Stimulated activated CD8-positive, alpha-beta memory T cell treated with anti-CD3 and anti-CD28 coated beads, Interleukin-15, amount 100 ng/mL, for 1 hour (primary cell): ENCODE measurements around the gene AGTR1.

Experiments used
- DNase-seq: peaks from one replicate; pipeline ENCODE4 v3.0.0-alpha.2; 2020; ENCODE audit warnings: low read depth

The AGTR1 gene

DNA sequence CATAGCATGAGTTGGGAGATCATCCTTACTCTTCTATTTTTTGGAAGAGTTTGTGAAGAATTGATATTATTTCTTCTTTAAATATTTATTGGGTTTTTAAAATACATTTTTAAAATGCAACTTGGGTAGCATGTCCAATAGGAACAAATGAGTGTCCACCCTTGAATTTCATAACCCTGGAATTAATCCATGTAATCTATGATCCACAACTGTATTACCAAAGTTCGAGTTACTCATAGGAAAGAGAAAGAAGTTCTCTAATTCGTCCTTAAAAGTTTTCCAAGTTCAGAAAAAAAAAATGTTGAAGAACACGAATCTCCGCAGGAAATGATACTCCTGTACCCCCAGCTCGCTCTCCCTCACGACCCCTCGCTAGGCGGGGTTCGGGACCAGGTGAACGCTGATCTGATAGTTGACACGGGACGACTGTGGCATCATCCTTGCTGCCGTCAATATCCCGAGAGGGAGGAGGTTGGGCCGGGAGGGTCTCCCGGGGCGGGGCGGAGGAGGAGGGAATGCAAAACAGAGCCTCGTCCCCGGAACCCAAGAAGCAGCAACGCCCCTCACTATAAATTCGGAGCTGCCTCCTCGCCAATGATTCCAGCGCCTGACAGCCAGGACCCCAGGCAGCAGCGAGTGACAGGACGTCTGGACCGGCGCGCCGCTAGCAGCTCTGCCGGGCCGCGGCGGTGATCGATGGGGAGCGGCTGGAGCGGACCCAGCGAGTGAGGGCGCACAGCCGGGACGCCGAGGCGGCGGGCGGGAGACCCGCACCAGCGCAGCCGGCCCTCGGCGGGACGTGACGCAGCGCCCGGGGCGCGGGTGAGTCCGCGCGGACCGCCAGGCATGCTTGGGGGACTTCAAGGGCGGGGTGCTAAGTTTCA lies at the start of gene AGTR1:
AGTR1 (plus strand) TSS at position 598 of the 884 bp plus-strand sequence. CDS start 43,133 bp downstream, outside the sequence.
- no peak for DNase-seq

GRCh38 chr3:148648685-148649352 lies 48.9 kb upstream of the AGTR1 start:
- no peak for DNase-seq

DNA sequence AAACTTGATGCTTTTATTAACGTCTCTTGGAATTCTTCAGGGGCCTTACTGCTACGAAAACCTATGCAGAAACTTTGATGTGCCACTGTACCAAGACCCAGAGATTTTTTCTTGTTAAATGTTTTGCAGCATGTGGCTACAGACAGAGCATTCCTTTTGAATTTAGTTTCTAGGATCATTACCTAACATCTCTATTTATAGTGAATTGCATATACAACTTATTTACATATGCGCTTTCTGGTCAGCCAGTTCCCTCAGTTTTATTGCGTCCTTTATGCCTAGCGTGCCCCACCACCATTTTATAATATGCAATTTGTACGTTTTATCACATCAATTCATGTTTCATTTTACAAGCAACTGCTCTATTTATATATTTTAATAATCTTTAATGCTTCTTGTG lies 46.2 kb upstream of the AGTR1 start:
- DNase-seq: no peak

- no peak for DNase-seq
Measured at GRCh38 chr3:148654433-148654832, 43.3 kb upstream of the AGTR1 start.

GRCh38 chr3:148657470-148657869 lies 40.2 kb upstream of the AGTR1 start:
- no peak for DNase-seq

DNA sequence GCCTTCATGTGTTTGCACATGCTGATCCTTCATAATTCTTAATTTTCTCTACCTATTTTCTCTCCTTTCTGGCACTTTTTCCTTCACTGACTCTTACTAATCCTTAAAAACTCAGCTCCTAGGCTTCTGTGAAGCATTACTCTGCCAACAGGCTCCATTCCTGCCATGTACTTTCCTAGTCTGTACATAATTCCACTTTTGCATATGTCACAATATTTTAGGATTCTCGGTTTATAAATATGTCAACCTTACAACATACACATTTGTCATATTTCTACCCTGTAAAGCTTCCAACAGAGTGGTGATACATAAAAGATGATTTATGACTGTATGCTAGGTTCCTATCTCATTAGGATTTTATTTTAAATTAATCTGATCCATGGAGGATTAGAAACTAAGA lies 38.2 kb upstream of the AGTR1 start:
- DNase-seq: no peak

- DNase-seq: no peak
Measured at GRCh38 chr3:148680289-148680688, 17.4 kb upstream of the AGTR1 start.

- DNase-seq: no peak
Measured at GRCh38 chr3:148681080-148681479, 16.6 kb upstream of the AGTR1 start.

DNA sequence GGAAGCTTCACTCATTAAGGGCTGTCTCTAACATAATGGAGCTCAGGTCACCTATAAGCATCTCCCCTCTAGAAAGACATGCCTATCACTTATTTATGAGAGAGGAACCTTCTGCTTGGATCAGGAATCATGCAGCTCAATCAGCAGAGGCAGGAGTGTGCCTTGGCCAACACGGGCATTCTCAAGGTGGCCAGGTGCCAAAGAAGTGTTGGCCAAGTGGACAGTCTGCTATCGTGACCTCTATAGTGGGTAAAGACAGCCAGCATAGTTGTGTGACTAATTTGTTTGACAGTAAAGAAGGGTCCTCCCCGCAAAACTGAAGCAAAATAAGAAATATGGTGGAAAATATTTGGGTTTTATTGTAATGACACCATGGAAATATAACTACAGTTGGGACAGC lies 14.7 kb upstream of the AGTR1 start:
- no peak for DNase-seq

GRCh38 chr3:148694116-148694515 lies 3.6 kb upstream of the AGTR1 start:
- no peak for DNase-seq

DNA sequence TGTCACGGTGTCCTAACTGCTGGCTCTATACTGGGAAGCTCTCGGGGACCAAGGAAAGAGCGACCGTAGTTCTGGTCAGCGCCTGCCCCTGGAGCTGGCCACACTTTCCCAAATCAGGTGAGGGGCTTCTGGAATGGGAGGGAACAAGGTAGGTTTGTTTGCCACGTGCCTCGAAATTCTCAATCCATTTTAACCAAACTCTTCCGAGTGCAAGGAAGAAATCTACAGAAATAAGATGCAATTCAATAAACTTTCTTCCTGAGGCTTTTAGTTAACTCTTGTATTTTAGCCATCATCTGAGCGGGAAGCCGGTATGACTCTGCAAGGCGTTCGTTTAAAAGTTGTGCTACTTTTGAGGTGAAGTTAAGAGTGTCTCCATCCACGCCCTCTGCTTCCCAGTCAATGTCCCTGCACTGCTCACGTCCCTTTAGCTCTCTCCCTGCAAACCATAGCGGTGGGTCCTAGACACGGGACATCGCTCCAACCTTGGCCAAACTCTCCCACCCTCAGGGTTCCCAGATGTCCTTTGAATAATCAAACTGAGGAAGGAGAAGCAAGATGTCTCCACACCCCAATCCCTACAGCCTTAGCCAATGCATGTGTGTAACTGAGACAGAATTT lies 597 bp downstream of the AGTR1 start:
- DNase-seq: no peak

GRCh38 chr3:148705314-148705713 lies 7.6 kb downstream of the AGTR1 start:
- no peak for DNase-seq

GRCh38 chr3:148707601-148708380 lies 10.1 kb downstream of the AGTR1 start:
- DNase-seq: no peak

DNA sequence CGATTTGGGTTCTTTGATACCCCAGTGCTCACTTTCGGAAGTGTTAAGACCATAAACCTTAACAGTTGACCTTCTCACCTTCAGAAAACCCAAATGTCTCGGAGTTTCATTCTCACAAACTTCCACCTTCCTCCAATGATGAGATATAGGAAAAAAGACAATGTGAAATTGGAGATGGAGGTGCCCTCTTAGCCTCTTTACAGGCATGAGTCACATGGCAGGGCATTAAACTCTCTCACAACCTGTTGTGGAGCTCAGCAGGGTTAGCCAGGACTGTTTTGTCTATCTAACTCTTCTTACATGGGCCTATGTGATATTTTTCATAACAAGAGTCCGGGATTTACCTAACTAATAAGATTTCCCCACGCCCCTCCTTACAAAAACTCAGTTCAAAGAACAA lies 10.7 kb downstream of the AGTR1 start:
- DNase-seq: no peak

DNA sequence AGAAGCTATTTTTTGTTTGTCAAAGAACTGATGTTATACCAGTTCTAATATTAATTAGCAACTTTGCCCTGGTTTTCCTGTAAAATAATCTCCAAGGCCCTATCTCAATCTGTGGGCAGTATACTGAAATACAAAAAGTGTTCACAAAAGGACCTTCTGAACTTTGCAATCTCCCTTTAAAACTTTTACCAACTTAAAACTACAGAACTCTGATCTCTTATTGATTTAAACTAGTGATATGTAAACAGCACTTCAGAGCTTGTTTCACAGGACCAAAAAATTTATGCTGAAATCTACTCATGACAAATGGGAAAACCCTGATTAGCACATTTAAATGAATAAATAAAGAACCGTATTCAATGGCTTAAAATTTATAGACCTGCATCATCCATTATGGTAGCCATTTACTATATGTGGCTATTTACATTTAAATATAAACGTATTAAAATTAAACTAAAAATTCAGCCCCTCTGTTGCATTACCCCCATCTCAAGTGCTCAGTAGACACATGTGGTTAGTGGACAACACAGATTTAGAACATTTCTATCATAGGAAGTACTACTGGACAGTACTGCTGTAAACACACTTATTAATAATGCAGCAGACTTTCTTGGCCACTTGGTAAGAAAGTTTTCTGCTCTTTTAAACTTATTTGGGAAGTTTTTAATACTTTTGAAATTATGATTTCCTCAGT lies 12.0 kb downstream of the AGTR1 start:
- DNase-seq: no peak

DNA sequence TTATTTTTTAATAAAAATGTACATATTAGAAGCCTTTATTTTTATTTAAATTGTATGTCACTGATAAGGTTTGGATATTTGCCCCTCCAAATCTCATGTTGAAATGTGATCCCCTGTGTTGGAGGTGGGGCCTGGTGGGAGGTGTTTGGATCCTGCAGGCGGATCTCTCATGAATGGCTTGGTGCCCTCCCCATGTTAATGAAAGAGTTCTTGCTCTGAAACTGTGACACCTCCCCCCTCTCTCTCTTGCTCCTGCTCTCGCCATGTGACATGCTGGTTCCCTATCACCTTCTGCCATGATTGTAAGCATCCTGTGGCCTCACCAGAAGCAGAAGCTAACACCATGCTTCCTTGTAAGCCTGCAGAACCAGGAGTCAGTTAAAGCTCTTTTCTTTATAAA lies 13.0 kb downstream of the AGTR1 start:
- no peak for DNase-seq

- DNase-seq: no peak
Measured at GRCh38 chr3:148711981-148712666, 14.4 kb downstream of the AGTR1 start.

GRCh38 chr3:148714521-148714920 lies 16.8 kb downstream of the AGTR1 start:
- no peak for DNase-seq

DNA sequence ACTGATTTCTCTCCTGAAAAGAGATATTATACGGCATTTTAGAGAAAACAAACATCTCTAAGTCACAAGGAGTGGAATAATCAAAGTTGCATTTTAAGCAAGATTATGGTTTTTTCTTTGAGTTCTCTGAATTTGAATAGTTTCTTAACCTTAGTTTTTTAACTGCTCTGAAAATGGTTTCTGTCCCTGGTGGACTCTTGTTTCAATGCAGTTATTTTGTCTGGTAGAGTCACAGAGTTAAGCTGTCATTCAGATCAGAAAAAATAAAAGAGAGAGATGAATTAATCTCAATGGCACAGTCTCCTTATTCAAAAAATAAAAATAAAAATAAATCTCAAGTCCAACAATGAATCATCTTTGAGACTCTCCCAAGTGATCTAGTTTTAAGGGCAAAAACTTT lies 19.0 kb downstream of the AGTR1 start:
- DNase-seq: no peak

DNA sequence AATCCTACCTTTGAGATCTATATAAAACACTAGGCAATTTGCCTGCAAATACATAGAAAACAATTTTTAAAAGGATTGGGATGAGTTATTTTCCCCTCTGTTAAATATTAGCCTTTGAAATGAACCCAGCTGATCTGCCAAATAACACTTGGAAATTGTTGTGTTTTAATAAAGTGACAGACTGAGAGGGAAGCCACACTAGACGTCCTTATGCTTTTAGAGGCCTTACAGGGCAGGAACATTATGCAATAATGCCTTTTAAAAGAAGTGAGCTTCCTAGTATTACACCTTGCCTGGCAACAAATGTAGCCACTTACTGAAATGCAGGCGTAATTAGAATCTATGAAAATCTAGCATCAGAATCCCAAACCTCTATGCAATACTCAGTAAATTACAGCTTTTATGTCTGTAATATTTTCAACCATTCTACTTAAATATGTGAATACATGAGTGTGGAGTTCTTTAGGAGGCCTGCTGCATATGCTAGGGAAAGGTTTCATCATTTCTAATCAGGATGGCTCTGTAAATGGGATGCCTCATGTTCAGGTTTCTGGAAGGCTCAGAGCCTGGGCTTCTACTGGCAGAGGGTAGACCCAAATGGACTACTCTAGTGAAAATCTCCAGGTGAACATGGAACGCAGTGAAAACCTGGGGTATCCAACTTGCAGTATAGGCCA lies 20.3 kb downstream of the AGTR1 start:
- DNase-seq: no peak
